ENCODE measurements around the gene EPS8L1.

The EPS8L1 gene

DNA sequence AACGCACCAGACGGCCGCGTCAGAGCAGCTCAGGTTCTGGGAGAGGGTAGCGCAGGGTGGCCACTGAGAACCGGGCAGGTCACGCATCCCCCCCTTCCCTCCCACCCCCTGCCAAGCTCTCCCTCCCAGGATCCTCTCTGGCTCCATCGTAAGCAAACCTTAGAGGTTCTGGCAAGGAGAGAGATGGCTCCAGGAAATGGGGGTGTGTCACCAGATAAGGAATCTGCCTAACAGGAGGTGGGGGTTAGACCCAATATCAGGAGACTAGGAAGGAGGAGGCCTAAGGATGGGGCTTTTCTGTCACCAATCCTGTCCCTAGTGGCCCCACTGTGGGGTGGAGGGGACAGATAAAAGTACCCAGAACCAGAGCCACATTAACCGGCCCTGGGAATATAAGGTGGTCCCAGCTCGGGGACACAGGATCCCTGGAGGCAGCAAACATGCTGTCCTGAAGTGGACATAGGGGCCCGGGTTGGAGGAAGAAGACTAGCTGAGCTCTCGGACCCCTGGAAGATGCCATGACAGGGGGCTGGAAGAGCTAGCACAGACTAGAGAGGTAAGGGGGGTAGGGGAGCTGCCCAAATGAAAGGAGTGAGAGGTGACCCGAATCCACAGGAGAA is 39.9 kb downstream of the EPS8L1 start:
- peak; percentile 6 for DNase-seq (ENCODE audit: low spot score)

GRCh38 chr19:55116232-55116858 is 40.7 kb downstream of the EPS8L1 start:
- peak; percentile 47 for DNase-seq (ENCODE audit: low spot score)

DNA sequence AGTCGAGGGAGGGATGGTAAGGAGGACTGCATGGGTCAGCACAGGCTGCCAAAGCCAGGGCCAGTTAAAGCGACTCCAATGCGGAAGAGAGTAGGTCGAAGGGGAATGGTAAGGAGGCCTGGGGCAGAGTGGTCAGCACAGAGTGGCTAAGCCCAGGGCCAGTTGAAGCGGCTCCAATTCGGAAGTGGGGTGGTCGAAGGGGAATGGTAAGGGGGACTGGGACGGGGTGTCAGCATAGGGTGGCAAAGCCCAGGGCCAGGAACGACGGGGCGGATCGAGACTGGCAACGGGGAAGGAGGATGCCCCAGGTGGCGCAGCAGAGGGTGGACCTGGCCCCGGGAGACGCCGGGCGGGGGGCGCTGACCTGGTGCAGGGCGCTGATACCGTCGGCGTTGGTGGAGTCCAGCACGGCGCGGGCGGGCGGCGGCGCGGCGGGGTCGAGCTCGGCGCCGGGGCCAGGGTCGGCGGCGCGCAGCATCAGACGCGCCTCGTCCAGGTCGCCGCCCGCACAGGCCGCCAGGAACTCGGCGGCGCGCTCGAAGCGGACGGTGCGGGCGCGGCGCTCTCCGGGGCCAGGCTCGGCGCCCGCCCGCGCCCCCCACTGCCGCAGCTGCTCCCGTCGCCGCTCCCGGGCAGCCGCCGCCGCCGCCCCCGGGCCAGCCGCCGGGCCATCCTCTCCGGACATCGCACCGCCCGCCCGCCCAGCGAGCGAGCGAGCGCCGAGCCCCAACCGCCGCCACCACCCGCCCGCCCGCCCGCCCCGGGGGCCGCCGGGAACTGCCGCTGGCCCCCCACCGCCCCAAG is 41.4 kb downstream of the EPS8L1 start, which contains the start of gene PPP1R12C:
PPP1R12C (minus strand) TSS at position 779 of the 804 bp plus-strand sequence; CDS start at position 685, 94 bp downstream.
- no peak for DNase-seq (ENCODE audit: low spot score)

DNA sequence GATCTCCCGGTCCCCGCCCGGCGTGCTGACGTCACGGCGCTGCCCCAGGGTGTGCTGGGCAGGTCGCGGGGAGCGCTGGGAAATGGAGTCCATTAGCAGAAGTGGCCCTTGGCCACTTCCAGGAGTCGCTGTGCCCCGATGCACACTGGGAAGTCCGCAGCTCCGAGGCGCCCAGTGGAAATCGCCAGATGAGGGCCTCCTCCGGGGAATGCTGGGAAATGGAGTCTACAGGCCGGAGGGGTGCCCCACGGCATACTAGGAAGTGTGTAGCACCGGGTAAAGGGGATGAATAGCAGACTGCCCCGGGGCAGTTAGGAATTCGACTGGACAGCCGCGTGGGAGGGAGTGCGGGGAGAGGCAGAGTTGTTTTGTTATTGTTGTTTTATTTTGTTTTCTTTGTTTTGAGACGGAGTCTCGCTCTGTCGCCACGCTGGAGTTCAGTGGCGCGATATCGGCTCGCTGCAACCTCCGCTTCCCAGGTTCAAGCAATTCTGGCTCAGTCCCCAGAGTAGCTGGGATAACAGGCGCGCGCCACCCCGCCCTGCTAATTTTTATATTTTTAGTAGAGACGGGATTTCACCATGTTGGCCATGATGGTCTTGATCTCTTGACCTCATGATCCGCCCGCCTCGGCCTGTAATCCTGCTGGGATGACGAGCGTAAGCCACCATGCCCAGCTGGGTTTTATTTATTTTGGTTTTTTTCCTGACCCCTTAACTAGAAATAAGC is 42.2 kb downstream of the EPS8L1 start:
- peak; percentile 98 for DNase-seq (ENCODE audit: low spot score)

GRCh38 chr19:55118401-55118991 is 42.8 kb downstream of the EPS8L1 start:
- peak; percentile 12 for DNase-seq (ENCODE audit: low spot score)

- DNase-seq (ENCODE audit: low spot score), result no peak
Measured at GRCh38 chr19:55119053-55119452, 43.4 kb downstream of the EPS8L1 start.

GRCh38 chr19:55131421-55131820 is 55.8 kb downstream of the EPS8L1 start:
- DNase-seq (ENCODE audit: low spot score), result no peak

DNA sequence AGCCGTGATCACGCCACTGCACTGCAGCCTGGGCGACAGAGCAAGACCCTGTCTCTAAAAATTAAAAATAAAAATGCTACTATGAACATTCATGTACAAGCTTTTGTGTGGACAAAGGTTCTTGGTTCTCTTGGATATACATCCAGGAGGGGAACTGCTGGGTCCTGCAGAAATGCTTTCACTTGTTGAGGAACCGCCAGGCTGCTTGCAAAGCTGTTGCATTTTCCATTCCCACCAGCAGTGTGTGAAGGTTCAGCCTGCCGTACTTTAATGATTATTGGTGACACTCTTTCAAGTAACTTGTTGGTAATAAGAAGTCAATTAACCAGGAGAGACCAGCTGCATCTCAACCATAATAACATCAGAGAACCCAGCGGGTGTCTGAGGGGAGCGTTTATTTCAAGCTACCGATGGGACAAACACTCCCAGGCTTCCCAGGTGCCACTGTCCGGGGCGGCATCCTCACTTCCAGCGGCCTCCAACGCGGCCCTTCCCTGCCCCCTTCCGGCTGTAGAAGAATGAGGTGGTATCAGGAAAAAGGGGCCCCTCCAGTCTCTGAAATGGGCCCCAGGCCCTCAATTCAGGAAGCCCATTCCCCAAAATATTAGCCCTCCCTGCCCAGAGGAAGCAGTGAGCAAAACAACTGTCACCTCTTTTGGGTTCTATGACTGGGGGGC is 56.9 kb downstream of the EPS8L1 start:
- no peak for DNase-seq (ENCODE audit: low spot score)

DNA sequence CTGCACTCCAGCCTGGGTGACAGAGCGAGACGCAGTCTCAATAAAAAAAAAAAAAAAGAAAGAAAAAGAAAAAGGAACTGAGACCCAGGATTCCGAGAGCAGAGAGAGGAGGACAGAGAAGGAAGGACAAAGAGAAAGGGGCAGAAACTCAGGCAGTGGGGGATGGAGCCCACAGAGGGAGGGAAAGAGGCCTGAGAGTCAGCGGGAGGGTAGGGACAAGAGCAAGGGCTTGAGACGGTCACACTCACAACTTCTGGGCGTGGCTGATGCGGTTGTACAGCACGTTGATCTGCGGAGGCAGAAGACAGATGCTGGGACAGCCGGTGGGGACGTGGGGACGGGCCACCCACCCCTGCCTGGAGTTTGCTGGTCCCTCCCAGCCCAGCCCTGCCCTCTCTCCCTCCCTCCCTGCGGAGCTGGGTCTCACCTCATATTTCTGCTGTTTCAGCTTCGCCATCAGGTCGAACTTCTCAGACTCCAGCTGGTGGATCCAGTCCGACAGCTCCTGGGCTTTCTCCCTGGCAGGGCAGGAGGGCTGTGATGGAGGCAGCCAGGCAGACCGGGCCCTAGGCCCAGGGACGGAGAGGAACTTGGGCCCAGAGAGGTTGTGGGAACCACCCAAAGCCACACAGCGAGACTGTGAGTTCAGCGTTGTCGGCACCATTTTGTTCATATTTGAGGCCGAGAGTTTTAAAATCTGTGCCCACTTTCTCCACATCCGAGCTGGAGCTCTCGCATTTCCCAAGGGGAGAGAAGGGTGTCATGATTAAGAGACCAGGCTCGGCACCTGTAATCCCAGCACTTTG is 58.2 kb downstream of the EPS8L1 start:
- no peak for DNase-seq (ENCODE audit: low spot score)

DNA sequence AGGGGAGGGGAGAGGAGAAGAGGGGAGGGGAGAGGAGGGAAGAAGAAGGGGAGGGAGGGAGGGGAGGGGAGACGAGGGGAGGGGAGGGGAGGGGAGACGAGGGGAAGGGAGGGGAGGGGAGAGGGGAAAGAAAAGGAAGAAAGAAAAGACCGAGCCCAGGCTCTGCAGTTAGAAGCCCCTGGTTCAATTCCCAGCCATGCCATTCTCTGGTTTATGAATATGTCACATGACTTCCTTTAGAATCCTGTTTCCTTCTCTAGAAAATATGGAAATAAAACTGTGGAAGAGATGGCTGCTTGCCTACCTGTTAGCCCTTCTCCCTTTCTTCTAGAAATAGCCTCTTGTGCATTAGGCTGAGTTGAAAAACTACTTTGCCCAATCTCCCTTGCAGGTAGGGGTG is 59.1 kb downstream of the EPS8L1 start:
- DNase-seq (ENCODE audit: low spot score), result no peak

- DNase-seq (ENCODE audit: low spot score), result no peak
Measured at GRCh38 chr19:55136399-55137102, 60.9 kb downstream of the EPS8L1 start.
